HG03060 (cell line): ENCODE measurements around the gene STIL.

Experiments used
- ATAC-seq: cut with Tn5 transposase; IDR thresholded peaks from one replicate; pipeline ENCODE4 v1.9.1; 2021; ENCODE audit warnings: low read depth, moderate number of reproducible peaks; ENCODE audit not compliant: unreplicated experiment

The STIL gene

GRCh38 chr1:47241114-47242113 lies 72.5 kb downstream of the STIL start:
- ATAC-seq: no peak

- no peak for ATAC-seq
These were observed 74.9 kb downstream of the STIL start for GRCh38 chr1:47238935-47239592.

- no peak for ATAC-seq
These were observed 78.1 kb downstream of the STIL start for GRCh38 chr1:47235806-47236205.

GRCh38 chr1:47235241-47235681 lies 78.7 kb downstream of the STIL start:
- ATAC-seq: no peak

- no peak for ATAC-seq
These were observed 80.8 kb downstream of the STIL start for GRCh38 chr1:47233186-47233585.

- no peak for ATAC-seq
These were observed 81.6 kb downstream of the STIL start, which contains the start of gene TAL1 for GRCh38 chr1:47232187-47232874. TSS of gene TAL1 (minus strand) at chr1:47232225. CDS start at chr1:47225888, 6,337 bp downstream.

GRCh38 chr1:47231301-47232186 lies 82.4 kb downstream of the STIL start:
- no peak for ATAC-seq

- ATAC-seq: no peak
These were observed 83.2 kb downstream of the STIL start for GRCh38 chr1:47230692-47231300.

GRCh38 chr1:47229886-47230691 lies 83.9 kb downstream of the STIL start:
- no peak for ATAC-seq

- ATAC-seq: no peak
These were observed 84.7 kb downstream of the STIL start for GRCh38 chr1:47229031-47229885.

- no peak for ATAC-seq
These were observed 85.3 kb downstream of the STIL start for GRCh38 chr1:47228644-47229030.

GRCh38 chr1:47227341-47228232 lies 86.4 kb downstream of the STIL start:
- no peak for ATAC-seq

GRCh38 chr1:47226839-47227215 lies 87.1 kb downstream of the STIL start:
- ATAC-seq: no peak

- no peak for ATAC-seq
These were observed 87.7 kb downstream of the STIL start for GRCh38 chr1:47226121-47226838.

- ATAC-seq: no peak
These were observed 88.4 kb downstream of the STIL start for GRCh38 chr1:47225430-47226100.
